Pancreas (tissue), 10 donors: ENCODE data around the gene OGFOD3. TPM values are rescaled to one million over a fixed set of nuclear protein-coding genes. Genes with fewer than 3 reads are reported as not detected.

Experiments used
- ATAC-seq, 4 donors: fragments of 200-7000 bp; cut with Tn5 transposase; one replicate each; pipeline versions ENCODE4 v1.8.0 to v1.9.1; 2020; ENCODE audit warnings: mild to moderate bottlenecking in 4 of 4, moderate library complexity in 4 of 4
- DNase-seq, 6 donors: peaks; one replicate each; pipeline ENCODE4 v3.0.0-alpha.2; 2020
- FAIRE-seq: peaks from 2 replicates; lab custom pipeline; 2012; peaks lifted over from hg19 to GRCh38; lab: Jason Lieb, UNC
- H3K27ac ChIP-seq, 4 donors: fragments of 200-600 bp; sonication (generic); 1 replicate in 3 of 4; 2 replicates in 1 of 4; pipeline versions ENCODE4 v1.5.0 to v1.8.0; 2020
- H3K27me3 ChIP-seq, 4 donors: fragments of 200-600 bp; one replicate each; pipeline ENCODE4 v1.8.0; 2021
- H3K36me3 ChIP-seq, 3 donors: fragments of 200-600 bp; sonication (generic) in 1 of 3; one replicate each; pipeline versions ENCODE4 v1.5.0 to v1.8.0; 2020 to 2021
- H3K4me1 ChIP-seq, 3 donors: fragments of 200-600 bp; one replicate each; pipeline ENCODE4 v1.8.0; 2021
- H3K4me3 ChIP-seq, 4 donors: fragments of 200-600 bp; sonication (generic) in 2 of 4; one replicate each; pipeline versions ENCODE4 v1.5.0 to v1.8.0; 2020 to 2021
- H3K9me3 ChIP-seq, 4 donors: fragments of 200-600 bp; one replicate each; pipeline ENCODE4 v1.8.0; 2021
- CTCF ChIP-seq, 4 donors: fragments of 200-600 bp; sonication (generic) in 3 of 4; IDR thresholded peaks; one replicate each; pipeline versions ENCODE4 v1.5.0 to v1.8.0; 2021; ENCODE audit warnings: antibody characterized with exemption in 4 of 4
- WGBS, 2 donors: extraction: QIAGEN DNeasy Blood & Tissue Kit; methylation state at CpG; one replicate each; pipeline ENCODE4 v1.1.7; 2013; 5-methylcytosine and 5-hydroxymethylcytosine counted together
- intact Hi-C, 3 donors: fragments of 100-400 bp; cut with DNase I; formaldehyde crosslinking; loops; one replicate each; pipeline versions ENCODE4 v1.11.1 to v1.14.2; 2022
- polyA plus RNA-seq, 2 donors: library from polyadenylated mRNA; stranded (reverse); fragments of 200-250 nt; gene quantifications; one replicate each; pipeline ENCODE4 v1.2.3, GENCODE V29; 2013
- total RNA-seq, 6 donors: library from RNA; stranded (reverse); fragmentation: NEBNext Ultra II Directional in 4 of 6; extraction: Animal tissue kit (Norgen Biotek cat#: 25700) in 4 of 6; gene quantifications; one replicate each; pipeline versions ENCODE4 v1.2.1 to v1.2.4, GENCODE V29; 2021 to 2023
- donor health status: healthy with polysubstance abuse.
- donor health status: DM: no; HTN: no; CAD: no; lungs with moderate emphysema.
- donor health status: DM: no; HTN: no; CAD: no.
- donor health status: control.
- donor health status: control.
- donor health status: Bipolar disorder and iron deficiency.
- donor health status: DM: yes; HTN: yes; CAD: no.
- donor health status: DM: no; HTN: no; CAD: no.
- donor health status: DM: no; HTN: no; CAD: no.
- donor health status: DM: yes; HTN: yes; CAD: no.

The OGFOD3 gene
- total and polyA plus RNA-seq, 8 donors, result 17.8 to 28.0 (median 19.9) TPM

DNA sequence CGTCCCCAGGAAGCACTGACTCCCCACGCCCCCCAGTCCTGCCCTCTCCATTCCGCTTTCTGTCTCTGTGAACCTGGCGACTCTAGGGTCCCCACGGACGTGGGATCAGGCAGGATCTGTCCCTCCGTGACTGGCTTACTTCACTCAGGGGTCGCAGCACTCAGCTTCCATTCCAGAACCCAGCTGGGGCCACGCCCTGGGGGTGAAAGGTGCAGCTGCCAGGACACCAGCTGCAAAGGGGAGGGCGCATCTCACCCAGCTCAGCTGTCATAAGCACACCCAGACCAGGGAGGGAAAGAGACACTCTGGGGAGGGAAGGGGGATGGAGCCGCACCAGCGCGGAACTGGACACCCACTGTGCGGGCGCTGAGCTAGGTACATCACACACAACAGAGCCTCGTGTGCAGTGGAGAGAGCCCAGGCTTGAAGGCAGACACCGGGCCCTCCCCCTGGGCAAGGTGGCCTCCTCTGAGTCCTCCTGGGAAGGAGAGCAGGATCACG is 18.7 kb downstream of the OGFOD3 start:
- intact Hi-C loops, result no loop called here

DNA sequence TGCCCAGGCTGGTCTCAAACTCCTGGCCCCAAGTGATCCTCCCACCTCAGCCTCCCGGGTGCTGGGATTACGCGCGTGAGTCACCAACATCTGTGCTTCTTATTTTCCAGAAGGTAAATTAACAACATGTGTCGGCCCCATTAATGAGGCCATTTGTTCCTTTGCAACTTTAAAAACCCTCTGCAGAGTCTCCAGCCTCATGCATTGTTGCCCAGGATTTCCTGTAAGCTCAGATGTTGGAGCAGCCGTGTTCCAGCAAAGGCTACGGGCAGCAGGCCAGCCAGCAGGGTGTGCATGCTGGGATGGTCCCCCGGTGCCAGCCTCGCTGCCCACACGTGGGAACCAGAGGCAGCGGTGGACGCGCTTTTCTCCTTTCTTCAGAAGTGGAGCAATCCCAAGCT is 19.3 kb downstream of the OGFOD3 start:
- peaks cover 0 to 6% (median 1%) of the 10 kb centered on the region in 3 donors for H3K36me3 ChIP-seq
- FAIRE-seq (no peak), DNase-seq (peak in 1 of 6 donors; percentile 38), ATAC-seq (peak in 1 of 4 donors; percentile 30)
- no peaks in the 10 kb centered on the region for H3K9me3 ChIP-seq
- no peak overlapping the region for H3K27ac ChIP-seq
- H3K27me3 ChIP-seq, result no peaks in the 10 kb centered on the region
- WGBS, 2 donors, result 85 to 88% methylated on average over 13 of the region's 13 CpGs
- intact Hi-C loops, result no loop called here
- no peaks in the 10 kb centered on the region for H3K4me1 ChIP-seq
- TF ChIP-seq CTCF (IDR thresholded peaks at IDR 0.05), result no peak
- H3K4me3 ChIP-seq, result no peak overlapping the region

More for the DNA sequence above, 18.7 kb downstream of the OGFOD3 start:
- H3K36me3 ChIP-seq, result peaks cover 0 to 6% (median 3%) of the 10 kb centered on the region in 3 donors
- peak in 2 of 6 donors; percentile 9 to 33 for DNase-seq
- 88 to 90% methylated on average over 18 of the region's 18 CpGs for WGBS, 2 donors
- no peak for ATAC-seq
- H3K4me3 ChIP-seq, result no peak overlapping the region
- no peak for FAIRE-seq
- H3K9me3 ChIP-seq, result no peaks in the 10 kb centered on the region
- H3K4me1 ChIP-seq, result no peaks in the 10 kb centered on the region
- H3K27ac ChIP-seq, result no peak overlapping the region
- TF ChIP-seq CTCF (IDR thresholded peaks at IDR 0.05), result no peak
- H3K27me3 ChIP-seq, result no peaks in the 10 kb centered on the region

- intact Hi-C loops, result no loop called here
- no peak overlapping the region for H3K27ac ChIP-seq
- FAIRE-seq, result no peak
- H3K4me3 ChIP-seq, result no peak overlapping the region
- no peaks in the 10 kb centered on the region for H3K36me3 ChIP-seq
- no peak for TF ChIP-seq CTCF (IDR thresholded peaks at IDR 0.05)
- no peak for ATAC-seq
- 90 to 91% methylated on average over 34 to 38 of the region's 38 CpGs for WGBS, 2 donors
- H3K27me3 ChIP-seq, result no peaks in the 10 kb centered on the region
- no peaks in the 10 kb centered on the region for H3K9me3 ChIP-seq
- no peaks in the 10 kb centered on the region for H3K4me1 ChIP-seq
- DNase-seq, result peak in 1 of 6 donors; percentile 72
These were observed 20.7 kb downstream of the OGFOD3 start for GRCh38 chr17:82397449-82398335.

- peak in 1 of 6 donors; percentile 44 for DNase-seq
These were observed 21.6 kb downstream of the OGFOD3 start for GRCh38 chr17:82396601-82397435.

More at GRCh38 chr17:82396601-82397435, 21.6 kb downstream of the OGFOD3 start:
- WGBS, 2 donors, result 81 to 86% methylated on average over 16 to 18 of the region's 19 CpGs
- Histone ChIP-seq H3K4me1 (no peaks in the 10 kb centered on the region), H3K27ac (no peak overlapping the region), H3K4me3 (no peak overlapping the region), H3K27me3 (no peaks in the 10 kb centered on the region), H3K9me3 (no peaks in the 10 kb centered on the region), H3K36me3 (no peaks in the 10 kb centered on the region)
- FAIRE-seq (no peak), ATAC-seq (peak in 2 of 4 donors; percentile 9 to 26)
- no peak for TF ChIP-seq CTCF (IDR thresholded peaks at IDR 0.05)
- intact Hi-C loops, result no loop called here
